AG04450 (cell line): ENCODE data around the gene TSSC4. TPM values are rescaled to one million over a fixed set of nuclear protein-coding genes. Genes with fewer than 3 reads are reported as not detected.

Experiments used
- CTCF ChIA-PET: fragments of 300-600, 350-600 bp; formaldehyde crosslinking; extraction: SDS; loops from one replicate; lab custom pipeline; 2022; ENCODE audit warnings: antibody characterized with exemption, inconsistent platforms; lab: Charles Lee
- POLR2A ChIA-PET: fragments of 350-600 bp; formaldehyde crosslinking; extraction: SDS; loops from one replicate; lab custom pipeline; 2021; ENCODE audit warnings: antibody characterized with exemption, inconsistent platforms; lab: Yijun Ruan, JAX
- DNase-seq: peaks from one replicate; pipeline ENCODE4 v3.0.0-alpha.2; 2011; ENCODE audit warnings: low read depth, low spot score
- H3K27ac ChIP-seq: one replicate; pipeline ENCODE4 v1.5.1; 2012; ENCODE audit warnings: low read depth, low read length, control low read depth
- H3K27me3 ChIP-seq: one replicate; pipeline ENCODE4 v1.6.0; 2012; ENCODE audit warnings: low read length; ENCODE audit not compliant: control insufficient read depth, insufficient read depth
- H3K4me3 ChIP-seq: 2 replicates; pipeline ENCODE4 v1.5.1; 2011; ENCODE audit warnings: mild to moderate bottlenecking, low read depth, low read length, control low read depth
- H3K9me3 ChIP-seq: 2 replicates; pipeline ENCODE4 v1.5.1; 2012; ENCODE audit warnings: low read length; ENCODE audit not compliant: control insufficient read depth, insufficient read depth
- polyA plus RNA-seq: library from polyadenylated mRNA; depleted of rRNA; stranded (reverse); fragments of >200 nt; gene quantifications from 2 replicates; pipeline ENCODE4 v1.2.3, GENCODE V29; 2011
- TF ChIP-seq, protein P1 (sequence below): IDR thresholded peaks from 2 replicates; pipeline ENCODE4 v1.5.1; 2011; ENCODE audit warnings: low read depth, low read length, control low read depth, inconsistent platforms

The TSSC4 gene
- polyA plus RNA-seq, 1 experiment: 13.3 TPM

- TF ChIP-seq, protein P1, sequence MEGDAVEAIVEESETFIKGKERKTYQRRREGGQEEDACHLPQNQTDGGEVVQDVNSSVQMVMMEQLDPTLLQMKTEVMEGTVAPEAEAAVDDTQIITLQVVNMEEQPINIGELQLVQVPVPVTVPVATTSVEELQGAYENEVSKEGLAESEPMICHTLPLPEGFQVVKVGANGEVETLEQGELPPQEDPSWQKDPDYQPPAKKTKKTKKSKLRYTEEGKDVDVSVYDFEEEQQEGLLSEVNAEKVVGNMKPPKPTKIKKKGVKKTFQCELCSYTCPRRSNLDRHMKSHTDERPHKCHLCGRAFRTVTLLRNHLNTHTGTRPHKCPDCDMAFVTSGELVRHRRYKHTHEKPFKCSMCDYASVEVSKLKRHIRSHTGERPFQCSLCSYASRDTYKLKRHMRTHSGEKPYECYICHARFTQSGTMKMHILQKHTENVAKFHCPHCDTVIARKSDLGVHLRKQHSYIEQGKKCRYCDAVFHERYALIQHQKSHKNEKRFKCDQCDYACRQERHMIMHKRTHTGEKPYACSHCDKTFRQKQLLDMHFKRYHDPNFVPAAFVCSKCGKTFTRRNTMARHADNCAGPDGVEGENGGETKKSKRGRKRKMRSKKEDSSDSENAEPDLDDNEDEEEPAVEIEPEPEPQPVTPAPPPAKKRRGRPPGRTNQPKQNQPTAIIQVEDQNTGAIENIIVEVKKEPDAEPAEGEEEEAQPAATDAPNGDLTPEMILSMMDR: no peak
- CTCF ChIA-PET: interaction anchor here (3.1 kb wide), 1 partner anchor 104 kb away, joined by 38 read pairs; no protein-coding TSS in a partner anchor
- no peak overlapping the region for H3K27ac ChIP-seq
- no peak for DNase-seq
- H3K9me3 ChIP-seq: no peaks in the 10 kb centered on the region; the same call in none of the 2 replicates
- H3K4me3 ChIP-seq: no peak overlapping the region
- H3K27me3 ChIP-seq: peaks cover 4% of the 10 kb centered on the region
- POLR2A ChIA-PET: no interaction called here
These were observed 27.3 kb downstream of the TSSC4 start for GRCh38 chr11:2427721-2428321.

DNA sequence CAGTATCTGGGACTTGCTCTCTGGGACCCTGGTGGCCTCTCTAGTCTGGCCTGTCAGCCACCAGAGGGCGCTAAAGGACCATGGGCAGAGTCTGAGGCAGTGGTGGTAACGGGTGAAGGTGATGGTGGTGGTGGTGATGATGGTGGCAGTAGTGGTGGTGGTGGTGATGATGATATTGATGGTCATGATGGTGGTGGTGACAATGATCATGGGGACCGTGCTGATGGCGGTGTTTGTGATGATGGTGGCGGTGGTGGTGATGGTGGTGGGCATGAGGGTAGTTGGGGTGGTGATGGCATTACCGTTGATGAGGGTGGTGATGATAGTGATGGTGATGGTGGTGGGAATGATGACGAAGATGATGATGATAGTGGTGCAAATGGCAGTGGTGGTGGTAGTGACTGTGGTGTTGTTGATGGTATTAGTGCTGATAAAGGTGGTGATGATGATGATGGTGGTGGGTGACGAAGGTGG lies 27.8 kb downstream of the TSSC4 start:
- Histone ChIP-seq H3K27ac (no peak overlapping the region), H3K27me3 (peaks cover 4% of the 10 kb centered on the region), H3K9me3 (no peaks in the 10 kb centered on the region; the same call in none of the 2 replicates), H3K4me3 (no peak overlapping the region)
- TF ChIP-seq, protein P1: peak; percentile 83
- POLR2A ChIA-PET: no interaction called here
- CTCF ChIA-PET: interaction anchor here (3.1 kb wide), 1 partner anchor 104 kb away, joined by 38 read pairs; no protein-coding TSS in a partner anchor
- no peak for DNase-seq

DNA sequence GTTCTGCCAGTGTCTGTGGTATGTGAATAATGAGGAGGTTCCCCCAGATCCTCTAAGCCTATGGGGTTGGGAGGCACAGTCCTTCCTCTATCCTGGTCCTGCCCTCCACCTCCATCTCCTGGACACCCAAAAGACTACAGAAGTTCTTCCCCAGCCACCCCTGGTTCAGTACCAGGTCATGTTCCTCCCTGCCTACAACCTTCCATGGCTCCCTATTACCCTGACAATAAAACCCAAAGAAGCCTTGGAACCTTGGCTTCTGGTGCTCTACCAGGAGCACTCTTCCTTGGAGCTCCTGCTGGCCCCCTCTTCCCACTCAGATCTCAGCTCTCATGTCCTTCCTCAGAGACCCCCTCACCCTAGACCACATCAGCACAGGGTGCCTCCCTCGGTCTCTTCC lies 30.8 kb downstream of the TSSC4 start:
- CTCF ChIA-PET: interaction anchor here (1.0 kb wide), 2 partner anchors 16 to 99 kb away, joined by 3 to 4 read pairs; no protein-coding TSS in a partner anchor
- POLR2A ChIA-PET: no interaction called here

GRCh38 chr11:2432171-2432621 lies 31.6 kb downstream of the TSSC4 start:
- H3K9me3 ChIP-seq: no peaks in the 10 kb centered on the region; the same call in none of the 2 replicates
- no peak overlapping the region for H3K4me3 ChIP-seq
- H3K27ac ChIP-seq: no peak overlapping the region
- POLR2A ChIA-PET: no interaction called here
- TF ChIP-seq, protein P1: no peak
- H3K27me3 ChIP-seq: peaks cover 2% of the 10 kb centered on the region
- DNase-seq: no peak
- CTCF ChIA-PET: no interaction called here

More for the DNA sequence above, 30.8 kb downstream of the TSSC4 start:
- no peak for DNase-seq
- peaks cover 2% of the 10 kb centered on the region for H3K27me3 ChIP-seq
- no peak overlapping the region for H3K4me3 ChIP-seq
- TF ChIP-seq, protein P1: no peak
- H3K27ac ChIP-seq: no peak overlapping the region
- no peaks in the 10 kb centered on the region; the same call in none of the 2 replicates for H3K9me3 ChIP-seq

- CTCF ChIA-PET: no interaction called here
- Histone ChIP-seq H3K27me3 (peaks cover 4% of the 10 kb centered on the region), H3K27ac (no peak overlapping the region), H3K9me3 (no peaks in the 10 kb centered on the region; the same call in none of the 2 replicates), H3K4me3 (no peak overlapping the region)
- no peak for DNase-seq
- TF ChIP-seq, protein P1: no peak
- POLR2A ChIA-PET: no interaction called here
These were observed 32.1 kb downstream of the TSSC4 start for GRCh38 chr11:2432628-2433071.
